Esophagus muscularis mucosa (tissue), 4 donors: ENCODE measurements around the gene VEPH1. TPM values are rescaled to one million over a fixed set of nuclear protein-coding genes. Genes with fewer than 3 reads are reported as not detected.

Experiments
- DNase-seq: peaks from one replicate; pipeline ENCODE4 v3.0.0-alpha.2; 2017; ENCODE audit errors: extremely low spot score
- H3K27ac ChIP-seq, 4 donors: fragments of 200-600 bp; sonication (generic); replicated peaks in 1 of 4; 1 replicate in 3 of 4; 2 replicates in 1 of 4; pipeline ENCODE4 v1.5.1; 2016 to 2019; ENCODE audit warnings: mild to moderate bottlenecking in 1 of 4
- H3K27me3 ChIP-seq, 4 donors: fragments of 200-600 bp; sonication (generic); one replicate each; pipeline versions ENCODE4 v1.5.1 to v1.6.0; 2016 to 2019
- H3K36me3 ChIP-seq, 4 donors: fragments of 200-600 bp; sonication (generic); one replicate each; pipeline ENCODE4 v1.5.1; 2016 to 2019
- H3K4me1 ChIP-seq, 4 donors: fragments of 200-600 bp; sonication (generic); one replicate each; pipeline ENCODE4 v1.5.1; 2016 to 2019
- H3K4me3 ChIP-seq, 4 donors: fragments of 200-600 bp; sonication (generic); 1 replicate in 2 of 4; 2 replicates in 2 of 4; pipeline ENCODE4 v1.5.1; 2016 to 2019; ENCODE audit warnings: mild to moderate bottlenecking in 4 of 4, moderate library complexity in 1 of 4
- H3K9me3 ChIP-seq, 4 donors: fragments of 200-600 bp; sonication (generic); 1 replicate in 3 of 4; 2 replicates in 1 of 4; pipeline ENCODE4 v1.5.1; 2016 to 2019
- EP300 ChIP-seq: sonication (generic); formaldehyde crosslinking; IDR thresholded peaks from one replicate; pipeline ENCODE4 v1.6.1; 2017; ENCODE audit warnings: antibody characterized with exemption
- POLR2A ChIP-seq: fragments of 450-650 bp; IDR thresholded peaks from one replicate; pipeline ENCODE4 v1.6.1; 2017; ENCODE audit warnings: antibody characterized with exemption, moderate library complexity, mild to moderate bottlenecking, low read depth
- POLR2AphosphoS5 ChIP-seq, 2 donors: sonication (generic); formaldehyde crosslinking; IDR thresholded peaks; one replicate each; pipeline ENCODE4 v1.6.1; 2017; ENCODE audit warnings: antibody characterized with exemption in 2 of 2
- WGBS: methylation state at CpG from one replicate; pipeline ENCODE4 v1.1.5; 2018; 5-methylcytosine and 5-hydroxymethylcytosine counted together
- intact Hi-C: fragments of 100-400 bp; cut with DNase I; formaldehyde crosslinking; loops from one replicate; pipeline ENCODE4 v1.15.1; 2023
- total RNA-seq, 4 donors: library from RNA; depleted of rRNA; stranded (reverse); fragments of >200 nt; gene quantifications; one replicate each; pipeline versions ENCODE4 v1.1.0 to v1.2.1, GENCODE V29; 2016
- TF ChIP-seq, protein P1 (sequence below), 3 experiments: fragments of 200-600 bp in 2 of 3; fragments of 450-650 bp in 1 of 3; sonication (generic) in 2 of 3; IDR thresholded peaks; one replicate each; pipeline ENCODE4 v1.5.1; 2017 to 2019; ENCODE audit warnings: antibody characterized with exemption in 3 of 3, mild to moderate bottlenecking in 2 of 3, moderate library complexity in 1 of 3

The VEPH1 gene
- 1 to 10 TPM in 1 of 4 donors, under 1 TPM in 2, not detected in 1; 0.23 to 1.2 (median 0.52) TPM for total RNA-seq

DNA sequence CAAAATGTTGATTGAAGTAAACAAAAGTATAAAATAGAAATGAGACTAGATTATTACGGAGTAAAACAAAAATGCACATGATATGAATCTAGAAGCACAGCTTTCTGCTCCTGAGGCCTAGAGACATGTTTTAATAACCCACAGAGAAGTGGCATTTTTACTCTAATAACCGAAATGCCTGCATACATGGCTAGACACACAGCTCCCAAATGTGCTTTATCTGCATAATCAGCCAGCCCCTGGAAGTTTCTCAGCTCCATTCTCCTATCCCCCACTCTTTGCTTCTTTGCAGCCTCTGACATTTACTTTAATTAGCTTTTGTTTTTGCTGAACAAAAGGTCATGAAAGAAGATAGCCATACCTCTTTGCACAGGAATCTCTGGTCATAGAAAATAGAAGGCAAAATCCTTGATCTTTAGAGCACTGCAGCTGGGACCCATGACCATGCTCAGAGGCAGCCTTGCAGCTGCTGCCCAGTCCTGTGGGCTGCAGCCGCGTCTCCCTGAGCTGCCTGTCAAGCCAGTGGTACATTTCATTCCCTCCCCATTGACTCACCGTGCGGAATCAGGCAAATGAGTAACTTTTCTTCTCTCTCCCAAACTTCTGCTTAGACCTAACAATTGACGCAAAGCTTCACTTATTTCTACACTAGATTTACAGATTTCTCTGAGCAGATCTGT, at the start of gene VEPH1:
TSS of gene VEPH1 (minus strand) at position 501 of the 680 bp plus-strand sequence. CDS start 8,067 bp downstream, outside the sequence.
- H3K27me3 ChIP-seq = peaks cover 0 to 14% (median 0%) of the 10 kb centered on the region in 4 donors
- DNase-seq = no peak
- TF ChIP-seq POLR2A (no peak), EP300 (no peak), POLR2AphosphoS5 (IDR thresholded peaks at IDR 0.05) (no peak)
- TF ChIP-seq, protein P1, sequence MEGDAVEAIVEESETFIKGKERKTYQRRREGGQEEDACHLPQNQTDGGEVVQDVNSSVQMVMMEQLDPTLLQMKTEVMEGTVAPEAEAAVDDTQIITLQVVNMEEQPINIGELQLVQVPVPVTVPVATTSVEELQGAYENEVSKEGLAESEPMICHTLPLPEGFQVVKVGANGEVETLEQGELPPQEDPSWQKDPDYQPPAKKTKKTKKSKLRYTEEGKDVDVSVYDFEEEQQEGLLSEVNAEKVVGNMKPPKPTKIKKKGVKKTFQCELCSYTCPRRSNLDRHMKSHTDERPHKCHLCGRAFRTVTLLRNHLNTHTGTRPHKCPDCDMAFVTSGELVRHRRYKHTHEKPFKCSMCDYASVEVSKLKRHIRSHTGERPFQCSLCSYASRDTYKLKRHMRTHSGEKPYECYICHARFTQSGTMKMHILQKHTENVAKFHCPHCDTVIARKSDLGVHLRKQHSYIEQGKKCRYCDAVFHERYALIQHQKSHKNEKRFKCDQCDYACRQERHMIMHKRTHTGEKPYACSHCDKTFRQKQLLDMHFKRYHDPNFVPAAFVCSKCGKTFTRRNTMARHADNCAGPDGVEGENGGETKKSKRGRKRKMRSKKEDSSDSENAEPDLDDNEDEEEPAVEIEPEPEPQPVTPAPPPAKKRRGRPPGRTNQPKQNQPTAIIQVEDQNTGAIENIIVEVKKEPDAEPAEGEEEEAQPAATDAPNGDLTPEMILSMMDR (IDR thresholded peaks at IDR 0.05) = no peak
- H3K27ac ChIP-seq = no peak within 1 kb of the TSS
- intact Hi-C loops = no loop called here
- no peaks in the 10 kb centered on the region for H3K36me3 ChIP-seq
- peaks cover 8 to 17% (median 13%) of the 10 kb centered on the region in 4 donors for H3K4me1 ChIP-seq
- H3K9me3 ChIP-seq = no peaks in the 10 kb centered on the region
- no peak within 1 kb of the TSS for H3K4me3 ChIP-seq
- 81% methylated on average over 7 of the region's 7 CpGs for WGBS

DNA sequence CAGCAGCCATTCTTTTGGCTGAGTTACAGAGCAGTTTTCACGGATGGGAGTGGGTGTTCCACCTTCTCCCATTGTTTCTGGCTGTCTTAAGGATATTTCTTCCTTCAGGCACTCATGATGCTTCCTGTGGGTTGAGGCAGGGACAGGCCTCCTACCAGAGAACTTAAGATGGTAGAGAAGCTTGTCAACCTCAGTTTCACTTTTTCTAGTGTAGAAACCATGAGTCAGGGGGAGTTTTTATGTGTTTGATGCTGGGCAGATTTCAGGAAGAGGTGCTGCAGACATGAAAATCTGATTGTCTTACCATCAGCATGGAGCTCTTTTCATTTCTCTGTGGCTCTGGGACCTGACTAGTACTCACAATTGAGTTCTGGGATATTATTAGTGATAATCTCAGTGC, 48.7 kb upstream of the VEPH1 start:
- H3K36me3 ChIP-seq = no peaks in the 10 kb centered on the region
- H3K27ac ChIP-seq = no peak overlapping the region
- WGBS = 60% methylated on average over 1 of the region's 1 CpG
- no peak for DNase-seq
- peaks cover 0 to 14% (median 0%) of the 10 kb centered on the region in 4 donors for H3K9me3 ChIP-seq
- no peaks in the 10 kb centered on the region for H3K4me1 ChIP-seq
- intact Hi-C loops = no loop called here
- H3K4me3 ChIP-seq = no peak overlapping the region
- no peaks in the 10 kb centered on the region for H3K27me3 ChIP-seq
- TF ChIP-seq, protein P1 (IDR thresholded peaks at IDR 0.05) = no peak
- TF ChIP-seq POLR2A = no peak
- no peak for TF ChIP-seq POLR2AphosphoS5 (IDR thresholded peaks at IDR 0.05)
- no peak for TF ChIP-seq EP300

DNA sequence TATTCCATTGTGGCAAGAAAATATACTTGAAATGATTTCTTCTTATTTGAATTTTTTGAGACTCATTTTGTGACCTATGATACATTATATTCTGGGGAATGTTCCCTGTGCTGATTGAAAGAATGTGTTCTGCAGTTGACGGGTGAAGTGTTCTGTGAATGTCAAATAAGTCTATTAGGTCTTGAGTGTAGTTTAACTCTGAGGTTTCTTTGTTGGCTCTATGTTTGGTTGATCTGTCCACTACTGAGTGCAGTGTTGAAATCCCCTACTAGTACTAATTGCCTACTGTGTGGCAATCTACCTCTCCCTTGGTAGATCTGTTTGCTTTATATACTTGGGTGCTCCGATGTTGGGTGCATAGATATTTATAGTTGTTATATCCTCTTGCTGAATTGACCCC, 46.3 kb upstream of the VEPH1 start:
- intact Hi-C loops = no loop called here
- WGBS = 96% methylated on average over 2 of the region's 2 CpGs
- TF ChIP-seq, protein P1 (IDR thresholded peaks at IDR 0.05) = no peak
- TF ChIP-seq POLR2A (no peak), POLR2AphosphoS5 (IDR thresholded peaks at IDR 0.05) (no peak)
- Histone ChIP-seq H3K27ac (no peak overlapping the region), H3K9me3 (peaks cover 0 to 14% (median 0%) of the 10 kb centered on the region in 4 donors), H3K36me3 (no peaks in the 10 kb centered on the region), H3K4me1 (no peaks in the 10 kb centered on the region), H3K4me3 (no peak overlapping the region), H3K27me3 (no peaks in the 10 kb centered on the region)
- no peak for DNase-seq

DNA sequence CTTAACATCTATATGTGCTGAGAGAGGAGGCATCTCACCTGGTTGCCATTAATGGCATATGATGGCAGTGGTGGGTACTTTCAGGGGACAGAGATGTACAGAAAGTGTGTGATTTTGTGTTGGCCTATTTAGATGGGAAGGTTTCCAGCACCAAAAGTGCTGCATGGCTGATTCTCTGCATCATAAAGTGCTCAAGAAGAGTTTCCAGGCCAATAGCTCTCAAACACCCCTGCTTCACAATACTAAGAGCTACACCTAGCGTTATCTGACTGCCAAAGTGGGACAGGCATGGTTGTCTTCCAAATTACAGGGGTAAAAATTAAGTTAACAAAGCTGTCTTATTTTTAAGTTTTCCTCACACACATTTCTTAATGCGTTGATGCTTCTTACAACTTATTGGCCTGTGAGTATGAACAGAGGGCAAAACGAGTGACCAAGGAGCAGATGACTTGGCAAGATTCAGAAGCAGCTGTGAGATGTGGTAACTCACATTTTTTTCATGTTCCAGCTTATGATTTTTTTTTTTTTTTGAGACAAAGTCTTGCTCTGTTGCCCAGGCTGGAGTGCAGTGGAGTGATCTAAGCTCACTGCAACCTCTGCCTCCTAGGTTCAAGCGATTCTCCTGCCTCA, 41.4 kb upstream of the VEPH1 start:
- H3K36me3 ChIP-seq = no peaks in the 10 kb centered on the region
- no peak for TF ChIP-seq POLR2A
- peak in 1 of 2 donors; percentile 37 for TF ChIP-seq POLR2AphosphoS5 (IDR thresholded peaks at IDR 0.05)
- peaks cover 0 to 8% (median 4%) of the 10 kb centered on the region in 4 donors for H3K9me3 ChIP-seq
- 71% methylated on average over 4 of the region's 4 CpGs for WGBS
- H3K4me1 ChIP-seq = peaks cover 0 to 13% (median 11%) of the 10 kb centered on the region in 4 donors
- DNase-seq = no peak
- intact Hi-C loops = no loop called here
- peak overlapping the region in 1 of 4 donors; percentile 58 for H3K4me3 ChIP-seq
- H3K27me3 ChIP-seq = peaks cover 0 to 6% (median 0%) of the 10 kb centered on the region in 4 donors
- peak overlapping the region in 2 of 4 donors; percentile 57 to 59 for H3K27ac ChIP-seq

DNA sequence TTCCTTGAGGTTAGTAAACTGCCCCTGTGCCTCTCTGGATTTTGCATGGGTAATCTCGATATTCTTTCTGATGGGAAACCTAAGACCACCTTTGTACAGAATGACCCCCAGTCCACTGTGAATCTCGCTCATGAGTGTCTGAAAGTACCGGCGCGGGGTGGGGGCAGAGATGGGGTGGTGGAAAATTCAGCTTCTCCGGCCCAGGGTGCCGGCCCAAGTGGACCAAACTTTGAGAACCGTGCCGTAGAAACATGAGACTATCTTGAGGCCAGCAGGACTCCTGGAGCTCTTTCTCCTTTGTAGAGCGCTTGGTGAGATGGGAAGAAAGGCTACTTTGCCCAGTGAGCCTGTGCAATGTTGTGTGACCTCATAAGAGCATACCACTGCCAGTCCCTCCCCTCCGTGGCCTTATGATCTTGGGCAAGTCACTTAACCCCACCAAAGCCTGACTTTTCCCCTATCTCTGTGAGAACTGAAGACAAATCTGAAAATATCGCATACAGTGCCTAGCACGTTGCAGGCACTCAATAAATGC, 40.4 kb upstream of the VEPH1 start:
- peaks cover 0 to 6% (median 0%) of the 10 kb centered on the region in 4 donors for H3K27me3 ChIP-seq
- peak overlapping the region; percentile 8 to 30 (median 19) for H3K27ac ChIP-seq
- DNase-seq = no peak
- WGBS = 81% methylated on average over 13 of the region's 13 CpGs
- H3K36me3 ChIP-seq = no peaks in the 10 kb centered on the region
- TF ChIP-seq POLR2AphosphoS5 (IDR thresholded peaks at IDR 0.05) = no peak
- TF ChIP-seq POLR2A = no peak
- TF ChIP-seq EP300 = no peak
- TF ChIP-seq, protein P1 (IDR thresholded peaks at IDR 0.05) = no peak
- peak overlapping the region; percentile 46 to 58 (median 46) for H3K4me3 ChIP-seq
- intact Hi-C loops = no loop called here
- peaks cover 0 to 13% (median 11%) of the 10 kb centered on the region in 4 donors for H3K4me1 ChIP-seq
- H3K9me3 ChIP-seq = peaks cover 0 to 8% (median 4%) of the 10 kb centered on the region in 4 donors
